ENCODE data around the gene SPATA22. TPM values are rescaled to one million over a fixed set of nuclear protein-coding genes. Genes with fewer than 3 reads are reported as not detected.
"Not testable (repeated sequence)": the region's sequence is repeated elsewhere in the genome, so short reads cannot be mapped to it uniquely, and the experiment has no call there.

The SPATA22 gene
- total RNA-seq, 1 experiment from 2014 or later = not detected

GRCh38 chr17:3433741-3434140 lies 37.9 kb downstream of the SPATA22 start, which contains the start of gene OR1E2:
Gene OR1E2, minus strand, starts transcription at chr17:3433841. Its CDS starts 0 bp downstream, at chr17:3433841.
- intact Hi-C loops (cut with micrococcal nuclease; ENCODE audit: unreplicated experiment) = no loop called here
- BruUV-seq (replicated peaks) = no TSS peak
- Histone ChIP-seq H3K27me3 (replicated peaks; ENCODE audit: insufficient read depth, low read depth, low read length, poor library complexity) (peaks cover 8% of the 10 kb centered on the region), H3K9me3 (ENCODE audit: low read depth, low read length, poor library complexity, severe bottlenecking) (no peaks in the 10 kb centered on the region), H3K4me1 (ENCODE audit: insufficient read depth, low read length, poor library complexity, severe bottlenecking) (no peaks in the 10 kb centered on the region), H3K27ac (ENCODE audit: low read depth, low read length, poor library complexity, severe bottlenecking) (no peak within 1 kb of the TSS), H3K4me3 (ENCODE audit: low read depth, low read length, poor library complexity, severe bottlenecking) (no peak within 1 kb of the TSS), H3K36me3 (ENCODE audit: insufficient read depth, low read length, poor library complexity, severe bottlenecking) (no peaks in the 10 kb centered on the region)
- DNase-seq (ENCODE audit: low spot score) = no peak
- no peak for TF ChIP-seq EZH2 (IDR thresholded peaks at IDR 0.05; ENCODE audit: borderline replicate concordance, low read depth, low read length, poor library complexity, severe bottlenecking)
- ChIA-PET POLR2A (ENCODE audit: low non-redundant PET) (interaction anchor here (0.5 kb wide), 1 partner anchor 78 kb away, joined by 3 read pairs; no protein-coding TSS in a partner anchor), CTCF (no interaction called here)

- H3K27ac ChIP-seq (ENCODE audit: low read depth, low read length, poor library complexity, severe bottlenecking); H3K27me3 ChIP-seq (replicated peaks; ENCODE audit: insufficient read depth, low read depth, low read length, poor library complexity); POLR2A ChIA-PET (ENCODE audit: low non-redundant PET); DNase-seq (ENCODE audit: low spot score); BruUV-seq (replicated peaks); H3K36me3 ChIP-seq (ENCODE audit: insufficient read depth, low read length, poor library complexity, severe bottlenecking); H3K9me3 ChIP-seq (ENCODE audit: low read depth, low read length, poor library complexity, severe bottlenecking); intact Hi-C loops (cut with micrococcal nuclease; ENCODE audit: unreplicated experiment); H3K4me3 ChIP-seq (ENCODE audit: low read depth, low read length, poor library complexity, severe bottlenecking); CTCF ChIA-PET; H3K4me1 ChIP-seq (ENCODE audit: insufficient read depth, low read length, poor library complexity, severe bottlenecking): not testable (repeated sequence)
Measured at GRCh38 chr17:3433215-3433614, 38.4 kb downstream of the SPATA22 start.

- POLR2A ChIA-PET (ENCODE audit: low non-redundant PET) = no interaction called here
Measured at GRCh38 chr17:3418222-3418621, 53.4 kb downstream of the SPATA22 start.

GRCh38 chr17:3415610-3416009 lies 56.0 kb downstream of the SPATA22 start:
- peaks cover 14% of the 10 kb centered on the region for H3K27me3 ChIP-seq (replicated peaks; ENCODE audit: insufficient read depth, low read depth, low read length, poor library complexity)
- no peak overlapping the region for H3K4me3 ChIP-seq (ENCODE audit: low read depth, low read length, poor library complexity, severe bottlenecking)
- H3K9me3 ChIP-seq (ENCODE audit: low read depth, low read length, poor library complexity, severe bottlenecking) = no peaks in the 10 kb centered on the region
- ChIA-PET CTCF (no interaction called here), POLR2A (ENCODE audit: low non-redundant PET) (no interaction called here)
- H3K4me1 ChIP-seq (ENCODE audit: insufficient read depth, low read length, poor library complexity, severe bottlenecking) = no peaks in the 10 kb centered on the region
- no peaks in the 10 kb centered on the region for H3K36me3 ChIP-seq (ENCODE audit: insufficient read depth, low read length, poor library complexity, severe bottlenecking)
- TF ChIP-seq CTCF (conservative IDR thresholded peaks at IDR 0.05; ENCODE audit: low read depth, low read length) = no peak
- no peak for TF ChIP-seq EZH2 (IDR thresholded peaks at IDR 0.05; ENCODE audit: borderline replicate concordance, low read depth, low read length, poor library complexity, severe bottlenecking)
- DNase-seq (ENCODE audit: low spot score) = no peak
- intact Hi-C loops (cut with micrococcal nuclease; ENCODE audit: unreplicated experiment) = no loop called here
- H3K27ac ChIP-seq (ENCODE audit: low read depth, low read length, poor library complexity, severe bottlenecking) = no peak overlapping the region
- BruUV-seq (replicated peaks) = no TSS peak

More at GRCh38 chr17:3418222-3418621, 53.4 kb downstream of the SPATA22 start:
- Histone ChIP-seq H3K27me3 (replicated peaks; ENCODE audit: insufficient read depth, low read depth, low read length, poor library complexity) (peaks cover 14% of the 10 kb centered on the region), H3K27ac (ENCODE audit: low read depth, low read length, poor library complexity, severe bottlenecking) (no peak overlapping the region), H3K36me3 (ENCODE audit: insufficient read depth, low read length, poor library complexity, severe bottlenecking) (no peaks in the 10 kb centered on the region), H3K4me1 (ENCODE audit: insufficient read depth, low read length, poor library complexity, severe bottlenecking) (no peaks in the 10 kb centered on the region), H3K9me3 (ENCODE audit: low read depth, low read length, poor library complexity, severe bottlenecking) (no peaks in the 10 kb centered on the region), H3K4me3 (ENCODE audit: low read depth, low read length, poor library complexity, severe bottlenecking) (no peak overlapping the region)
- CTCF ChIA-PET = no interaction called here
- BruUV-seq (replicated peaks) = no TSS peak
- no peak for TF ChIP-seq CTCF (conservative IDR thresholded peaks at IDR 0.05; ENCODE audit: low read depth, low read length)
- no peak for TF ChIP-seq EZH2 (IDR thresholded peaks at IDR 0.05; ENCODE audit: borderline replicate concordance, low read depth, low read length, poor library complexity, severe bottlenecking)
- no peak for DNase-seq (ENCODE audit: low spot score)
- intact Hi-C loops (cut with micrococcal nuclease; ENCODE audit: unreplicated experiment) = no loop called here

GRCh38 chr17:3412216-3412615 lies 59.4 kb downstream of the SPATA22 start:
- H3K9me3 ChIP-seq (ENCODE audit: low read depth, low read length, poor library complexity, severe bottlenecking); H3K27me3 ChIP-seq (replicated peaks; ENCODE audit: insufficient read depth, low read depth, low read length, poor library complexity); intact Hi-C loops (cut with micrococcal nuclease; ENCODE audit: unreplicated experiment); POLR2A ChIA-PET (ENCODE audit: low non-redundant PET); BruUV-seq (replicated peaks); H3K4me3 ChIP-seq (ENCODE audit: low read depth, low read length, poor library complexity, severe bottlenecking); H3K4me1 ChIP-seq (ENCODE audit: insufficient read depth, low read length, poor library complexity, severe bottlenecking); H3K36me3 ChIP-seq (ENCODE audit: insufficient read depth, low read length, poor library complexity, severe bottlenecking); DNase-seq (ENCODE audit: low spot score); CTCF ChIA-PET; H3K27ac ChIP-seq (ENCODE audit: low read depth, low read length, poor library complexity, severe bottlenecking): not testable (repeated sequence)
